GM18861 (cell line): ENCODE data around the gene OR8K1.

Source experiments
- ATAC-seq: cut with Tn5 transposase; IDR thresholded peaks from one replicate; pipeline ENCODE4 v1.9.1; 2021; ENCODE audit not compliant: unreplicated experiment

The OR8K1 gene

DNA sequence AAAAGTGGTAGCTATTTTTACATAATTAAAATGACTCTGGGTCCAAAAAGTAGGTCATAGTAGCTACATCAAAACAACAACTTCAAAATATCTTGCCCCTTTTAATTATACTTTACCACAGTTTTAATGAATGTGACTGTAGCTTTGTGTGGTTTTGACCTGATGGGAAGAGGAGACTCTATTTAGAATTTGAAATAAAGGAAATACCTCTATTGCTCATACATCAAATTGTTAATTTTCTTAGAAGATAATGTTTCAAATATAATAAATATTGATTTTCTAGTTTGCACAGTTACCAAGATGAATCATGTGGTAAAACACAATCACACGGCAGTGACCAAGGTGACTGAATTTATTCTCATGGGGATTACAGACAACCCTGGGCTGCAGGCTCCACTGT, at the start of gene OR8K1:
TSS of gene OR8K1 (plus strand) at position 301 of the 400 bp plus-strand sequence. CDS start at position 301, 0 bp downstream.
- ATAC-seq: no peak

DNA sequence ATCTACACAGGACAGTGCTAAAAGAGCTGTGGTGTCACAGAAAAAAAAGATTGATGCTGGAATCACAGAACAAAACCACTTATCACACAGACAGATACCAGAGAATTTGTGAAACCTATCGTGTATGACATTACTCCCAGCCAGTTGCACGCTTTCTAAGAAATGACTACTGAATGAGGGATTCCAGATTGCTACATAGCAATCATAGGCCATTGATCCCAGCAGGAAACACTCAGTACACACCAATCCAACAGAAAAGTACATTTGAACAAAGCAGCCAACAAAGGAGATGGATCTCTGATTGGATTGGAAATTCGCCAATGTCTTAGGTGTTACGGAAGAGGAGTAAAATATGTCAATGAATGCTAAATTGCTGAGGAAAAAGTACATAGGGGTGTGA, 48.9 kb upstream of the OR8K1 start:
- no peak for ATAC-seq

DNA sequence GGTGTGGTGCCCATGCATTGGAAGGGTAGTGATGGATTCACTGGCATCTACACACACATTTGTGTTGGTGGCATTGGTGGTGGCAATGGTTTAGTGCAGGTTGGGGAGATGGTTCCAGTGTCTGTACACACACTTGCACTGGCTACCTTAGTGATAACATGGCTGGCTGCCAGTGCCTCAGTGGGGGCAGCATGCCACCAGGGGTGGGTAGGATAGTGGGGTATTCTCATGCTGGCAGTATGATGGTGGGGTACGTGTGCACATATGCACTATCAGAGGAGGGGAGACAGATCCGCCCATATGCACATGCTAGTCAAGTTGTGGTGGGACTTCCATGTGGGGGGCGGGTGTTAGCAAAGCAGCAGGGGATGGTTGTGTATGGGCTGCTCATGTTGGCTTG, 38.0 kb upstream of the OR8K1 start:
- ATAC-seq: no peak

DNA sequence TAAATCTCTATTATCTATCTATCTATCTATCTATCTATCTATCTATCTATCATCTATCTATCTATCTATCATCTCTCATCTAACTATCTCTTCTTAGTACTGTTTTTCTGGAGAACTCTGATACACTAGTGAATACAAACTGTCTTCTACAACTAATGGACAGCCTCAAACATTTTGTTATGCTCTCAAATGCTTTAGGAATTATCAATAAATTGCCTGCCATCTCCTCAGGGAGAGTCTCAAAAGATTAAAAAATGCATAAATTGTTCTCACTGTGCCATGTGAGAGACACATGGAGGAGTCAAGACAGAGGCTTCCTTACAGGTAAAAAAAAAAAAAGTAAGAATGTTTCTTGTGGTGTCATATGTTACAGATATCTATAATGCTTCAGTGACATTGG, 31.0 kb upstream of the OR8K1 start, which contains the start of gene OR8K3:
TSS of gene OR8K3 (plus strand) at position 301 of the 400 bp plus-strand sequence. CDS start 3,163 bp downstream, outside the sequence.
- ATAC-seq: no peak

DNA sequence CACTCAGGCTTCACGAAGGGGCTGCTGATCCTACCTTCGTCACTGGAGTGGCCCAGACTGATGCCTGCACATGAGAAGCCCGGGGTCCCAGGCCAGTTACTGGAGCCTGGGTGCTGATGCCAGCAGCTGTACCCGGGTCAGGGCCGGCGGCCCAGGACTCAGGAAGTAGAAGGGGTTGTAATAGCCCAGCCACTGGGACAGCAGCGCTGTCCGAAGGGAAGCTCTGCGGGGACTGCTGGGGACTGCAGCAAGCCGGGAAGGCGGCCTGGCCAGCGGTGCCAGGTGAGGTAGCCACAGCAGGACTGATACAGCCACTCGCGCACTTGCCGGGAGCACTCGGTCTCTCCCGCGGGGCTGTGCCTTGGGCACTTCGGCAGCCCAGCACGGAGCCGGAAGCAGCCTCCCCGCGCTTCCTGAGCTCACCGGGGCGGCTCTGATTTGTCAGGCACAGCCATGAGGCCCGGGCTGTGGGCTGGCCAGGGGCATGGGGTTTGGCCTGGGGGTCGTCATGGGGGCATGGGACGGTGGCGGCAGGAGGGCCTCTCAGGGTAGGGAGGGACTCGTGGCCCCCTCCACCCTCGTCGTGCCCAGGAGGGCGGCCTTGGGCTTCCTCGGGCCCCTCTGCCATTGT, 13.9 kb upstream of the OR8K1 start:
- no peak for ATAC-seq

DNA sequence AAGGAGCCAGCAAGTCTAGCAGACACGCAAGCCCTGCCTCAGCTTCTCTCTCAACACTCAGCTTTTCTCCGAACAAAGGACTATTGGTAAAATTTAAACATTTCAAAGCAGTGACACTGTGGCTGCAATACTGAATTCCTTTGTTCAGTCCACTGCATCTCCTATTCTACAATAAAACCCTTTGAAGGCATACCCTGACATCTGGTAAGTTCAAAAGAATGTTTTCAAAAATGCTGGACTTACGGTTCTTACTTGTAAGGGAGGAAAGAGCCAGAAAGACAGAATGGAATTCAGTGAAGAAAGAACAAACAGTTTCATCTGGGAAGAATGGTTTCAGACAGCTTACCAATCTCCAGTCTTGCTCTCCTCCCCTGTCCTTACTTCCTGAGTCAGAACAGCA, 12.7 kb upstream of the OR8K1 start:
- ATAC-seq: no peak

DNA sequence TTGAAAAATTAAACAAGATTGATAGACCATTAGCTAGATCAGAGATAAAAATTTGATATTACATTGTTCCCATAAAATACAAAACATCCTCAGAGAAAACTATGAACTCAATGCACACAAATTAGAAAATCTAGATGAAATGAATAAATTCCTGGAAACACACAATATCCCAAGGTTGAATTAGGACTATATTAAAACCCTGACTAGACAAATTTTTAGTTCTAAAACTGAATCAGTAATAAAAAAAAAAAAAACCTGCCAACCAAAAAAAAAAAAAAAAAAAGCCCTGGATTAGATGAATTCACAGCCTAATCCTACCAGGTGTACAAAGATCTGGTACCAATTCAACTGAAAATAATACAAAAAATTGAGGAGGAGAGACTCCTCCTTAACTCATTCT, 5.5 kb upstream of the OR8K1 start:
- no peak for ATAC-seq

DNA sequence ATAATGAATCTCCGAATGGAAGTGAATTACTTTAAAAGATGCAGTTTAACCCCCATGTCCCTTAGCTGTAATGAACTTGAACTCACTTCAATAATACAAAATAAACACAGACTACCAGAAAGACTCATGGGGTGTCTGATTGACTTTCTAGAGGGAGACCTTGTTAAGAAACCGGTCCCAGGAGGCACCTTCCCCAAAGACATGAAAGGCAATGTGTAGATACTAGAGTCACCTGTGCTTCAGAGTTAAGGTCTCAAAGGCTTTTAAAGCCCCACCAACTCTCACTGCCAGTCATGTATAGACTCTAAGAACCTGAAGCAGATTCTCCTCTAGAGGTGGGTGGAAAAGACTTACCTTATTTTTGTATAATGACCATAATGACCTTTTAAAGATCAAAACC, 8.2 kb downstream of the OR8K1 start, which contains the start of gene OR8J1:
TSS of gene OR8J1 (plus strand) at position 301 of the 400 bp plus-strand sequence. CDS start 5,956 bp downstream, outside the sequence.
- ATAC-seq: no peak

DNA sequence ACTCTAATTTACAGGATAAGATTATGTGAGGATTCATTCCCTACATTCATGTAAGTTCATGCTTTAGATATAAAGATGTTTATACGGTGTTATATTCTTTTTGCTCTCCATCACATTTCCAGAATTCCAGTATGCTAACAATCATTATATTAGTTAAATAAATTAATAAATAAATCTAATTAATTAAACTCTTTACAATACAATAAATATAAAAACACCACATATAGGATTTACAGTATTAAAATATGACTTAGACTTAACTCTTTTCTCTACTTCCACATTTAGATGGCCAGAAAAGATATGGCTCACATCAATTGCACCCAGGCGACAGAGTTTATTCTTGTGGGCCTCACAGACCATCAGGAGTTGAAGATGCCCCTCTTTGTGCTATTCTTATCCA, 29.5 kb downstream of the OR8K1 start, which contains the start of gene OR8U1:
TSS of gene OR8U1 (plus strand) at position 301 of the 400 bp plus-strand sequence. CDS start at position 301, 0 bp downstream.
- ATAC-seq: no peak

DNA sequence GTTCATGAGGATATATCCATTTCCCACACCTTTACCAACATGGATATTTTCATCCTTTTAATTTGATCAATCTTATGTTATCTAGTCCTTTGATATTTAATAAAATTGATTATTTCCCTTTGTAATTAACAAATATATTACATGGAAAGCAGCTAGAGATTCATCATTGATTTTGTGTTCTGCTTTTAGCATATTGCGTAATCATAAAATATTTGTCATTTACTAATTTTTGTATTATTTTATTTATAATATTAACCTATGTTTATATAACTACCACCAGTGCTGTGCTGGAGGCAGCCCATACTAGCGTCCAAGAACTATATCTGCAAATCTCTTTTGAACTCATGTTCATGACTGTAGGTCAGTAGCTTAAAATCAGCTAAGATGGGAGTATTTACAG, 34.3 kb downstream of the OR8K1 start:
- no peak for ATAC-seq

DNA sequence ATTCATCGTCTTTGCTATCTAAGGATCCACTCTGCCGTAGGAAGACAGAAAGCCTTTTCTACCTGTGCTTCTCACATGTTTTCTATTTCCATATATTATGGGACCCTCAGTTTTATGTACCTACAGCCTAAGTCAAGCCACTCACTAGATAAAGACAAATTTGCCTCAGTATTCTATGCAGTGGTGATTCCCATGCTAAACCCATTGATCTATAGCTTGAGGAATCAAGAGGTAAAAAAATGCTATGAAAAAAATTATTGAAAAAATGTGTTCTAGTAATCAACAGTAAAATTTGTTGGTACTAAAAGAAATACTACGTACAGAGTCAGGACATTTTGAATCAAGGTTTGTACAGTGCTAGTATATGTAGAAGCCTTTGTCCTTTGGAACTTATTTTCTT, 48.5 kb downstream of the OR8K1 start:
- no peak for ATAC-seq

DNA sequence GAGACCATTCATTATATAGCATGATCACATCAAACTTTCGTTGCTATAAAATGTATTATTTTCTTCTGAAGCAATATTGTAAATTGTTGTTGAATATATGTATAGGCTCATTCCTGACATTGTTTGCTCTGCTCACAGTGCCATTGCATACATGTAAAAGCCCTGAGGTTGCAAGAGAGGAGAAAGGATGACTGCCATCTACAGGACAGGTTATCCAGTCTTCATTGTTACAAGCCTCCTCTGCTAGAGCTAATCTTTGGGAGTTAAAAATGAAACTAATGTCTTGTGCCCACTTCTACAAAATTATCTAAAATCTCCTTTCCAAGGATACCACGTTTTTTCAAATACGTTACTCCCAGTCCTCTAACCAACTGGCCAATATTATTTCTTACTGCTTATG, 50.2 kb downstream of the OR8K1 start:
- no peak for ATAC-seq
